Cardiac atrium fibroblast (primary cell): ENCODE data around the gene KIAA1755. TPM values are rescaled to one million over a fixed set of nuclear protein-coding genes. Genes with fewer than 3 reads are reported as not detected.

Experiments used
- total RNA-seq: library from RNA; depleted of rRNA; stranded (reverse); fragments of >200 nt; gene quantifications from 2 replicates; pipeline ENCODE4 v1.2.3, GENCODE V29; 2015

KIAA1755 gene
- under 0.01 and 0.32 TPM in 2 replicates for total RNA-seq

DNA sequence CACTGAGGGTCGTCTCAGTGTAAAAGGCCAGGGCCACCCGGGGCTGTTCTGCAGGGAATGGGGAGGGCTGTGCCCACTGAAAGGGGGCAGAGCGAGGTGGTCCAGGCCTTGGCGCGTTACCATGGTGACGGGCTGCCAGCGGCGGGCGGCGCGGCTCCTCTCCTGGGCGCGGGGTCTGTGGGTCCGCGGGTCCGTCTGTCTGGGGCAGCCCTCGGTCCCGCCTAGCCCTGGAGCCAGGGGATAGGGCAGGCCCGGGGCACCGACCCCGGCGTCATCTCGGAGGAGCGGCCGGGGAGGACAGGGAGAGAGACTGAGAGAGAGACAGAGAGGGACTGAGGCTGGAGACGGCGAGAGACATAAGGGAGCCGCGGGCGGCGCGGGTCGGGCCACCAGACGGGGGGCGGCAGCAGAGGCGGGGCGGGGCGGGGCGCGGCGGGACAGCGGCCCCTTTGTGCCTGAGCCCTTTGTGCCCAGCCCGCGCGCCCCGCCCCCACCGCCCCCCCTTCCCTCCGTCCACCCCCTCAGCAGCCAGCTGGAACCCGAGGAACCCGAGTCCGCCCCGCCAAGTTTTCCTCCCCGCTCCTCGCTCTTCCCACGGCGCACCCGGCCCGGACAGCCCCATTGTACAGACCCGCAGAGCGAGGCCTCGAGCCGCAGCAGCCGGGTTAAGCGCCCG lies at the start of gene KIAA1755:
TSS of gene KIAA1755 (minus strand) at position 358 of the 676 bp plus-strand sequence. CDS start at position 123, 235 bp downstream.

GRCh38 chr20:38303908-38304379 lies 43.4 kb upstream of the KIAA1755 start, which contains the start of gene BPI:
TSS of gene BPI (plus strand) at chr20:38304156. CDS start at chr20:38304224, 68 bp downstream.

GRCh38 chr20:38165089-38165965 lies 95.2 kb downstream of the KIAA1755 start, which contains the start of gene TGM2:
TSS of gene TGM2 (minus strand) at chr20:38165270. CDS start at chr20:38165198, 72 bp downstream.

Other genes starting within 250 kb of the KIAA1755 start
- gene TTI1, start 227.3 kb downstream of the KIAA1755 start, total RNA-seq: 7.6 and 11.8 TPM in 2 replicates
- gene RPRD1B, start 227.0 kb downstream of the KIAA1755 start, total RNA-seq: 22.9 and 27.7 TPM in 2 replicates
- 43.0 and 85.5 TPM in 2 replicates for gene TGM2, start 95.5 kb downstream of the KIAA1755 start, total RNA-seq
- not detected in 2 replicates for gene BPI, start 43.4 kb upstream of the KIAA1755 start, total RNA-seq
- gene LBP, start 85.7 kb upstream of the KIAA1755 start, total RNA-seq: 2.1 TPM in 1 of 2 replicates, not detected in the other
- 4.5 and 19.4 TPM in 2 replicates for gene SNHG17, start 174.6 kb upstream of the KIAA1755 start, total RNA-seq
- gene RALGAPB, start 212.1 kb upstream of the KIAA1755 start, total RNA-seq: 13.5 and 16.2 TPM in 2 replicates